Caki2 (cell line): ENCODE data around the gene NKX2-1. TPM values are rescaled to one million over a fixed set of nuclear protein-coding genes. Genes with fewer than 3 reads are reported as not detected.
"Not testable (repeated sequence)": the region's sequence is repeated elsewhere in the genome, so short reads cannot be mapped to it uniquely, and the experiment has no call there.

Experiments
- DNase-seq: peaks from one replicate; pipeline ENCODE4 v3.0.0-alpha.2; 2015; ENCODE audit warnings: low read depth
- in situ Hi-C: cut with HindIII; loops from 2 replicates; pipeline ENCODE4 v1.10.0; 2016; ENCODE audit warnings: low sequenced_read_pairs, low pct_unique_long_range_greater_than_20kb, mixed read lengths
- total RNA-seq: library from RNA; depleted of rRNA; stranded (reverse); fragments of >200 nt; shearing (Covaris generic); gene quantifications from 2 replicates; pipeline ENCODE4 v1.2.3, GENCODE V29; 2014; ENCODE audit warnings: low replicate concordance; rRNA removed

NKX2-1 gene
- total RNA-seq, 1 experiment from 2014 or later, result not detected

GRCh38 chr14:36476061-36476460, 44.0 kb downstream of the NKX2-1 start:
- DNase-seq, in situ Hi-C loops: not testable (repeated sequence)

GRCh38 chr14:36474593-36474992, 45.4 kb downstream of the NKX2-1 start:
- no peak for DNase-seq
- in situ Hi-C loops, result no loop called here

- in situ Hi-C loops, result no loop called here
- no peak for DNase-seq
These were observed 48.6 kb downstream of the NKX2-1 start for GRCh38 chr14:36471431-36471830.

- in situ Hi-C loops, result no loop called here
- no peak for DNase-seq
These were observed 52.7 kb downstream of the NKX2-1 start for GRCh38 chr14:36467332-36467731.

Other genes with a start within 250 kb of the NKX2-1 start
- 4.4 and 8.8 TPM in 2 replicates for gene MBIP, start 199.6 kb downstream of the NKX2-1 start, total RNA-seq
- gene NKX2-8, start 62.4 kb upstream of the NKX2-1 start, total RNA-seq, result 2.4 and 5.5 TPM in 2 replicates
- gene PAX9, start 141.6 kb upstream of the NKX2-1 start, total RNA-seq, result 0.29 and 0.34 TPM in 2 replicates